Gastroesophageal sphincter (tissue), 4 donors: ENCODE results near the gene CST4. TPM values are rescaled to one million over a fixed set of nuclear protein-coding genes. Genes with fewer than 3 reads are reported as not detected.

ENCODE experiments used
- ATAC-seq: fragments of 150-250 bp; one replicate; pipeline ENCODE4 v1.9.1; 2016; ENCODE audit warnings: mild to moderate bottlenecking, moderate library complexity
- H3K27ac ChIP-seq, 4 donors: fragments of 200-600 bp; sonication (generic) in 3 of 4; 1 replicate in 3 of 4; 2 replicates in 1 of 4; pipeline ENCODE4 v1.5.1; 2016 to 2019
- H3K27me3 ChIP-seq: fragments of 200-600 bp; sonication (generic); one replicate; pipeline ENCODE4 v1.5.1; 2019
- H3K36me3 ChIP-seq, 2 donors: fragments of 200-600 bp; sonication (generic); one replicate each; pipeline ENCODE4 v1.5.1; 2019; ENCODE audit warnings: control low read depth in 1 of 2
- H3K4me1 ChIP-seq, 3 donors: fragments of 200-600 bp; sonication (generic); 1 replicate in 2 of 3; 2 replicates in 1 of 3; pipeline ENCODE4 v1.5.1; 2016 to 2019; ENCODE audit warnings: control low read depth in 2 of 3
- H3K4me3 ChIP-seq, 2 donors: fragments of 200-600 bp; sonication (generic); one replicate each; pipeline ENCODE4 v1.5.1; 2019; ENCODE audit warnings: mild to moderate bottlenecking in 1 of 2, moderate library complexity in 1 of 2
- H3K9me3 ChIP-seq, 3 donors: fragments of 200-600 bp; sonication (generic); one replicate each; pipeline ENCODE4 v1.5.1; 2017 to 2019; ENCODE audit warnings: control low read depth in 2 of 3
- CTCF ChIP-seq, 4 experiments: fragments of 200-600 bp in 2 of 4; fragments of 450-650 bp in 2 of 4; sonication (generic) in 1 of 4; IDR thresholded peaks; one replicate each; pipeline ENCODE4 v1.5.1; 2017 to 2019; ENCODE audit warnings: antibody characterized with exemption in 4 of 4, mild to moderate bottlenecking in 2 of 4, moderate library complexity in 2 of 4
- EP300 ChIP-seq: sonication (generic); formaldehyde crosslinking; IDR thresholded peaks from one replicate; pipeline ENCODE4 v1.6.1; 2017; ENCODE audit warnings: antibody characterized with exemption, mild to moderate bottlenecking
- POLR2A ChIP-seq, 2 donors: fragments of 450-650 bp; IDR thresholded peaks; one replicate each; pipeline ENCODE4 v1.6.1; 2017; ENCODE audit warnings: antibody characterized with exemption in 2 of 2, mild to moderate bottlenecking in 2 of 2, moderate library complexity in 1 of 2
- POLR2AphosphoS5 ChIP-seq: sonication (generic); formaldehyde crosslinking; IDR thresholded peaks from one replicate; pipeline ENCODE4 v1.6.1; 2017; ENCODE audit warnings: antibody characterized with exemption
- WGBS, 2 donors: methylation state at CpG; one replicate each; pipeline ENCODE4 v1.1.5; 2018; ENCODE audit warnings: low coverage in 1 of 2; 5-methylcytosine and 5-hydroxymethylcytosine counted together
- total RNA-seq, 4 donors: library from RNA; depleted of rRNA; stranded (reverse); fragments of >200 nt; gene quantifications; one replicate each; pipeline ENCODE4 v1.1.0, GENCODE V29; 2016

Gene CST4
- total RNA-seq, 4 donors from 2014 or later = not detected

DNA sequence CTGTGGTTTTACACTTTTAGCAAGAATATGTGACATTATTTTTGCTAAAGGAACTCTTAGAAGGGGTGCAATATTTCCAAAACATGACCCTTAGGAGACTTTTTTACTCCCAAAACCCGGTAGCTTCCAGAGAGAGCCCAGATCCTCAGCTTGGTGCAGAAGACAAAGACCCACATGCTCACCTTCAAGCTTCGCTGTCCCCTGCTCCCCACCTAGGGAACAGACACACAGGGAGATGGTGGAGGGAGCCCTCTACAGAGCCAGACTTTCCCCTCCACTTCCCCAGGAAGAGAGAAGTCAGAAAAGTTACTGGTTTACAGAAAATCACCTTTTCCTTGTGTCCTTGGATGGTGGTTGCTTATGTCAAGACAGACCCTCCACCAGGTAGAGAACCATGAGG lies 5.0 kb downstream of the CST4 start:
- Histone ChIP-seq H3K4me3 (no peak overlapping the region), H3K36me3 (no peaks in the 10 kb centered on the region), H3K27ac (no peak overlapping the region), H3K27me3 (peaks cover 24% of the 10 kb centered on the region), H3K9me3 (no peaks in the 10 kb centered on the region), H3K4me1 (no peaks in the 10 kb centered on the region)
- no peak for ATAC-seq
- no CpG with 5 or more reads among the region's 2 CpGs for WGBS, 2 donors
- TF ChIP-seq POLR2A (IDR thresholded peaks at IDR 0.05) = no peak
- no peak for TF ChIP-seq CTCF (IDR thresholded peaks at IDR 0.05)
- TF ChIP-seq EP300 = no peak

DNA sequence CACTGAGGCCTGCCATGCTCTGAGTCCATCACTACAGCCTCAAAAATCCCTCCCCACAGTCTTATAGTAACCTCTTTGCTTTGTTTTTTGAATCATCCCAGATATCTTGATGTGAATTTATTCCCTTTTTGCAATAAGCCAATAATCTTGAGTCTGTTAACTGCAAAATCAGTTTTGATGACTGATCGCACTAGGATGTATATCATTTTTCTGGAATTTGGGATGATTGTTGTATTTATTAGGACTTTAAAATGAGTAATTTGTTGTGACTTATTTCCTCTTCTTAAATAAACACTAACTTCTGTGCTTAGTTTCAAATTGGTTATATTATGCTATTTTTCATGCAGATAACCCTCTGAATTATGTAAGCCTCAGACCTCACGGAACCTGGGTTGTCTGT lies 5.6 kb downstream of the CST4 start:
- Histone ChIP-seq H3K9me3 (no peaks in the 10 kb centered on the region), H3K4me1 (no peaks in the 10 kb centered on the region), H3K27me3 (peaks cover 19% of the 10 kb centered on the region), H3K4me3 (no peak overlapping the region), H3K36me3 (no peaks in the 10 kb centered on the region), H3K27ac (no peak overlapping the region)
- ATAC-seq = no peak
- TF ChIP-seq CTCF (IDR thresholded peaks at IDR 0.05) (no peak), POLR2AphosphoS5 (no peak), POLR2A (IDR thresholded peaks at IDR 0.05) (no peak)
- 74 to 78% methylated on average over 2 of the region's 2 CpGs for WGBS, 2 donors

- H3K27me3 ChIP-seq = peaks cover 10% of the 10 kb centered on the region
- H3K27ac ChIP-seq = no peak overlapping the region
- no peak overlapping the region for H3K4me3 ChIP-seq
- H3K36me3 ChIP-seq = no peaks in the 10 kb centered on the region
- no peak for ATAC-seq
- TF ChIP-seq CTCF (IDR thresholded peaks at IDR 0.05) (no peak), POLR2A (IDR thresholded peaks at IDR 0.05) (no peak), EP300 (no peak), POLR2AphosphoS5 (no peak)
- no peaks in the 10 kb centered on the region for H3K4me1 ChIP-seq
- H3K9me3 ChIP-seq = no peaks in the 10 kb centered on the region
Measured at GRCh38 chr20:23680146-23680545, 8.7 kb downstream of the CST4 start.

GRCh38 chr20:23679133-23680092 lies 9.4 kb downstream of the CST4 start:
- 76 to 81% methylated on average over 5 of the region's 7 CpGs for WGBS, 2 donors
- no peaks in the 10 kb centered on the region for H3K9me3 ChIP-seq
- H3K27ac ChIP-seq = no peak overlapping the region
- no peak overlapping the region for H3K4me3 ChIP-seq
- H3K4me1 ChIP-seq = no peaks in the 10 kb centered on the region
- H3K27me3 ChIP-seq = peaks cover 8% of the 10 kb centered on the region
- H3K36me3 ChIP-seq = no peaks in the 10 kb centered on the region
- TF ChIP-seq POLR2A (IDR thresholded peaks at IDR 0.05) = no peak
- no peak for TF ChIP-seq POLR2AphosphoS5
- TF ChIP-seq EP300 = no peak
- TF ChIP-seq CTCF (IDR thresholded peaks at IDR 0.05) = no peak
- ATAC-seq = no peak

GRCh38 chr20:23673209-23673608 lies 15.6 kb downstream of the CST4 start:
- WGBS, 2 donors = 63 to 100% methylated on average over 1 of the region's 1 CpG
- Histone ChIP-seq H3K27me3 (no peaks in the 10 kb centered on the region), H3K9me3 (no peaks in the 10 kb centered on the region), H3K36me3 (no peaks in the 10 kb centered on the region), H3K4me3 (no peak overlapping the region), H3K27ac (no peak overlapping the region), H3K4me1 (no peaks in the 10 kb centered on the region)
- TF ChIP-seq EP300 (no peak), POLR2A (IDR thresholded peaks at IDR 0.05) (no peak), CTCF (IDR thresholded peaks at IDR 0.05) (no peak), POLR2AphosphoS5 (no peak)
- ATAC-seq = no peak
